CD14-positive monocyte (primary cell): ENCODE data around the gene TESPA1. TPM values are rescaled to one million over a fixed set of nuclear protein-coding genes. Genes with fewer than 3 reads are reported as not detected.

Source experiments
- DNase-seq, 3 donors: peaks; one replicate each; pipeline ENCODE4 v3.0.0-alpha.2; 2011 to 2022
- H2AFZ ChIP-seq: 2 replicates; pipeline ENCODE4 v1.6.0; 2012; ENCODE audit warnings: mild to moderate bottlenecking, low read depth, low read length, inconsistent platforms; ENCODE audit not compliant: insufficient read depth, poor library complexity, severe bottlenecking
- H3K27ac ChIP-seq, 2 donors: 1 replicate in 1 of 2; 2 replicates in 1 of 2; pipeline ENCODE4 v1.5.1; 2012 to 2013; ENCODE audit warnings: low read length in 2 of 2, control low read depth in 1 of 2, inconsistent platforms in 1 of 2, low read depth in 1 of 2, mild to moderate bottlenecking in 1 of 2
- H3K27me3 ChIP-seq, 2 donors: one replicate each; pipeline versions ENCODE4 v1.6.0 to v1.6.1; 2011 to 2013; ENCODE audit warnings: low read length in 2 of 2; ENCODE audit not compliant: control insufficient read depth in 2 of 2, insufficient read depth in 2 of 2
- H3K36me3 ChIP-seq, 2 donors: replicated peaks in 1 of 2; 1 replicate in 1 of 2; 2 replicates in 1 of 2; pipeline versions ENCODE4 v1.5.1 to v1.6.1; 2012 to 2013; ENCODE audit warnings: low read length in 2 of 2, control low read depth in 1 of 2, inconsistent platforms in 1 of 2, mild to moderate bottlenecking in 1 of 2; ENCODE audit not compliant: insufficient read depth in 2 of 2, control insufficient read depth in 1 of 2
- H3K4me1 ChIP-seq, 2 donors: 1 replicate in 1 of 2; 2 replicates in 1 of 2; pipeline versions ENCODE4 v1.5.1 to v1.6.1; 2012 to 2013; ENCODE audit warnings: low read length in 2 of 2, control low read depth in 1 of 2, inconsistent platforms in 1 of 2, mild to moderate bottlenecking in 1 of 2, moderate library complexity in 1 of 2; ENCODE audit not compliant: insufficient read depth in 2 of 2, control insufficient read depth in 1 of 2
- H3K4me2 ChIP-seq: replicated peaks from 2 replicates; pipeline ENCODE3; 2012; ENCODE audit warnings: low read length, moderate library complexity, mild to moderate bottlenecking; ENCODE audit not compliant: poor library complexity, severe bottlenecking; ENCODE audit errors: extremely low read depth
- H3K4me3 ChIP-seq, 3 experiments: fragments of 200-600 bp in 1 of 3; sonication (generic) in 1 of 3; replicated peaks in 1 of 3; 1 replicate in 2 of 3; 2 replicates in 1 of 3; pipeline ENCODE4 v1.5.1; 2011 to 2013; ENCODE audit warnings: low read length in 3 of 3, mild to moderate bottlenecking in 3 of 3, control low read depth in 2 of 3, low read depth in 2 of 3, inconsistent platforms in 1 of 3, moderate library complexity in 1 of 3
- H3K79me2 ChIP-seq: 2 replicates; pipeline ENCODE4 v1.6.0; 2012; ENCODE audit warnings: mild to moderate bottlenecking, control low read depth, inconsistent platforms, low read length, moderate library complexity; ENCODE audit not compliant: insufficient read depth
- H3K9ac ChIP-seq: 2 replicates; pipeline ENCODE4 v1.6.0; 2017; ENCODE audit warnings: low read length, mild to moderate bottlenecking; ENCODE audit not compliant: insufficient read depth, poor library complexity, severe bottlenecking
- H3K9me3 ChIP-seq, 2 donors: replicated peaks in 1 of 2; 1 replicate in 1 of 2; 2 replicates in 1 of 2; pipeline versions ENCODE4 v1.5.1 to v1.6.1; 2012 to 2013; ENCODE audit warnings: low read length in 2 of 2, control low read depth in 1 of 2; ENCODE audit not compliant: control insufficient read depth in 1 of 2, insufficient read depth in 1 of 2
- H4K20me1 ChIP-seq: 2 replicates; pipeline ENCODE4 v1.6.0; 2012; ENCODE audit warnings: mild to moderate bottlenecking, low read length, control low read depth, moderate library complexity; ENCODE audit not compliant: insufficient read depth
- H3K27ac Mint-ChIP-seq, 7 donors: one replicate each; pipeline ENCODE4 v1.8.0; 2020; ENCODE audit warnings: mild to moderate bottlenecking in 7 of 7, mixed read lengths in 7 of 7, moderate library complexity in 6 of 7, inconsistent platforms in 2 of 7
- H3K27me3 Mint-ChIP-seq, 3 donors: one replicate each; pipeline ENCODE4 v1.8.0; 2021 to 2022; ENCODE audit warnings: low read depth in 3 of 3, mild to moderate bottlenecking in 3 of 3, mixed read lengths in 3 of 3, moderate library complexity in 3 of 3, inconsistent platforms in 1 of 3
- H3K36me3 Mint-ChIP-seq, 2 donors: one replicate each; pipeline ENCODE4 v1.8.0; 2020; ENCODE audit warnings: mixed read lengths in 2 of 2, inconsistent platforms in 1 of 2, mild to moderate bottlenecking in 1 of 2
- H3K4me1 Mint-ChIP-seq: one replicate; pipeline ENCODE4 v1.8.0; 2020; ENCODE audit warnings: mild to moderate bottlenecking, mixed read lengths
- H3K4me3 Mint-ChIP-seq, 2 donors: one replicate each; pipeline ENCODE4 v1.8.0; 2020; ENCODE audit warnings: mild to moderate bottlenecking in 2 of 2, mixed read lengths in 2 of 2, moderate library complexity in 1 of 2
- H3K9me3 Mint-ChIP-seq, 7 donors: one replicate each; pipeline ENCODE4 v1.8.0; 2020 to 2022; ENCODE audit warnings: mixed read lengths in 7 of 7, mild to moderate bottlenecking in 6 of 7, moderate library complexity in 6 of 7, inconsistent platforms in 2 of 7
- CTCF ChIP-seq: fragments of 200-600 bp; IDR thresholded peaks from one replicate; pipeline ENCODE4 v1.8.0; 2022; ENCODE audit warnings: antibody characterized with exemption, mild to moderate bottlenecking
- WGBS: methylation state at CpG from one replicate; pipeline ENCODE4 v1.1.5; 2013; ENCODE audit warnings: missing lambda C conversion rate; ENCODE audit not compliant: insufficient coverage; 5-methylcytosine and 5-hydroxymethylcytosine counted together
- intact Hi-C, 2 donors: fragments of 100-400 bp; cut with micrococcal nuclease; formaldehyde crosslinking; loops; one replicate each; pipeline versions ENCODE4 v1.15.0 to v1.15.1; 2023
- polyA plus RNA-seq, 3 donors: library from polyadenylated mRNA; depleted of rRNA in 1 of 3; unstranded in 2 of 3; stranded (reverse) in 1 of 3; fragments of 300-500 nt in 2 of 3; fragments of >200 nt in 1 of 3; fragmentation: Illumina TruSeq in 2 of 3; gene quantifications; 1 replicate in 2 of 3; 2 replicates in 1 of 3; pipeline ENCODE4 v1.2.3, GENCODE V29; 2012 to 2021

Gene TESPA1
- polyA plus RNA-seq, 3 donors = 0.23 to 0.61 (median 0.37) TPM

GRCh38 chr12:54973556-54973955 lies 11.0 kb downstream of the TESPA1 start:
- H3K36me3 Mint-ChIP-seq = peaks cover 4 to 6% of the 10 kb centered on the region in 2 donors
- no peaks in the 10 kb centered on the region for H3K9me3 Mint-ChIP-seq
- TF ChIP-seq CTCF = no peak
- no peak for DNase-seq
- no peak overlapping the region for H3K27ac Mint-ChIP-seq
- peaks cover 0 to 1% (median 0%) of the 10 kb centered on the region in 3 donors for H3K27me3 Mint-ChIP-seq
- no peak overlapping the region for H3K4me3 Mint-ChIP-seq
- H3K79me2 ChIP-seq = no peaks in the 10 kb centered on the region
- no peaks in the 10 kb centered on the region for H4K20me1 ChIP-seq
- H3K36me3 ChIP-seq = no peaks in the 10 kb centered on the region
- intact Hi-C loops = no loop called here
- H3K9ac ChIP-seq = no peak overlapping the region
- no peak overlapping the region for H3K4me2 ChIP-seq
- H3K27me3 ChIP-seq = no peaks in the 10 kb centered on the region
- no peaks in the 10 kb centered on the region for H3K9me3 ChIP-seq
- H3K4me1 ChIP-seq = no peaks in the 10 kb centered on the region
- H3K27ac ChIP-seq = no peak overlapping the region
- H3K4me3 ChIP-seq = no peak overlapping the region
- H3K4me1 Mint-ChIP-seq = peaks cover 7% of the 10 kb centered on the region
- H2AFZ ChIP-seq = no peak overlapping the region
- WGBS = no CpG with 5 or more reads among the region's 3 CpGs

GRCh38 chr12:54970741-54971140 lies 13.8 kb downstream of the TESPA1 start:
- H3K36me3 Mint-ChIP-seq = peaks cover 4 to 10% of the 10 kb centered on the region in 2 donors
- no peak overlapping the region for H3K4me2 ChIP-seq
- H3K27ac ChIP-seq = no peak overlapping the region
- H3K36me3 ChIP-seq = no peaks in the 10 kb centered on the region
- TF ChIP-seq CTCF = no peak
- no peaks in the 10 kb centered on the region for H3K27me3 ChIP-seq
- no peaks in the 10 kb centered on the region for H3K9me3 Mint-ChIP-seq
- H3K9me3 ChIP-seq = no peaks in the 10 kb centered on the region
- peaks cover 0 to 1% (median 0%) of the 10 kb centered on the region in 3 donors for H3K27me3 Mint-ChIP-seq
- H2AFZ ChIP-seq = no peak overlapping the region
- no peak overlapping the region for H3K9ac ChIP-seq
- H3K27ac Mint-ChIP-seq = no peak overlapping the region
- no peaks in the 10 kb centered on the region for H3K4me1 ChIP-seq
- WGBS = 100% methylated on average over 3 of the region's 3 CpGs
- no peaks in the 10 kb centered on the region for H4K20me1 ChIP-seq
- intact Hi-C loops = no loop called here
- no peak for DNase-seq
- no peak overlapping the region for H3K4me3 Mint-ChIP-seq
- no peak overlapping the region for H3K4me3 ChIP-seq
- no peaks in the 10 kb centered on the region for H3K79me2 ChIP-seq
- H3K4me1 Mint-ChIP-seq = peaks cover 3% of the 10 kb centered on the region
